Effector memory CD8-positive, alpha-beta T cell (primary cell): ENCODE measurements around the gene ANAPC10.

Source experiments
- ATAC-seq: fragments of 150-1000 bp; cut with Tn5 transposase; replicated peaks from 2 replicates; pipeline ENCODE4 v1.10.0; 2021; ENCODE audit warnings: mild to moderate bottlenecking, moderate library complexity
- DNase-seq, 3 experiments: peaks; one replicate each; pipeline ENCODE4 v3.0.0; 2021
- H3K27ac Mint-ChIP-seq, 2 donors: one replicate each; pipeline ENCODE4 v1.8.0; 2022; ENCODE audit warnings: mild to moderate bottlenecking in 2 of 2, mixed read lengths in 2 of 2, moderate library complexity in 2 of 2
- H3K27me3 Mint-ChIP-seq, 2 donors: one replicate each; pipeline ENCODE4 v1.8.0; 2022; ENCODE audit warnings: mixed read lengths in 2 of 2
- H3K36me3 Mint-ChIP-seq: one replicate; pipeline ENCODE4 v1.8.0; 2022; ENCODE audit warnings: mild to moderate bottlenecking, moderate library complexity, mixed read lengths; ENCODE audit not compliant: insufficient read depth
- H3K4me1 Mint-ChIP-seq, 2 donors: one replicate each; pipeline ENCODE4 v1.8.0; 2022; ENCODE audit warnings: low read depth in 2 of 2, mixed read lengths in 2 of 2
- H3K4me3 Mint-ChIP-seq, 2 donors: one replicate each; pipeline ENCODE4 v1.8.0; 2022; ENCODE audit warnings: mild to moderate bottlenecking in 2 of 2, mixed read lengths in 2 of 2, moderate library complexity in 2 of 2
- H3K9me3 Mint-ChIP-seq, 2 donors: one replicate each; pipeline ENCODE4 v1.8.0; 2022; ENCODE audit warnings: mixed read lengths in 2 of 2

The ANAPC10 gene

DNA sequence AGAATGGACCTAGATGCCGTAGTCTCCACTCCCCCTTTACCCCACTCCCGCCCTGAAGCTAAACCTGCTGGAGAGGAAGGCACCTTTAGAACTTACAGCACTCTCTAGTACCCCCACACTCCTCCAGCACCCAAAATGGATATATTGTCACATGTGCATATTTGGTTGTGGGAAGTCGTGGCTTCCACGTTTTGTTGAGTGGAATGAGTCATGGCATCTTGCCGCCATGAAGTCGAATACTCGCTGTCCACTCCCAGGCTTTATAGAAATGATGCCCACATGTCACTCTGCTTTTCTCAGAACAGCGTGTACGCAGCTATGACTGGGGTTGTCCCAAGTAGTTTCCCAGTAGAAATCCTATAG lies 660 bp upstream of the ANAPC10 start:
- peak overlapping the region; percentile 88 to 91 for H3K4me3 Mint-ChIP-seq
- peaks cover 15 to 35% of the 10 kb centered on the region in 2 donors for H3K4me1 Mint-ChIP-seq
- peaks cover 22% of the 10 kb centered on the region for H3K36me3 Mint-ChIP-seq
- DNase-seq = peak in 2 of 3 experiments; percentile 19 to 28
- no peaks in the 10 kb centered on the region for H3K27me3 Mint-ChIP-seq
- H3K27ac Mint-ChIP-seq = peak overlapping the region; percentile 93 to 96
- no peaks in the 10 kb centered on the region for H3K9me3 Mint-ChIP-seq
- peak; percentile 39 for ATAC-seq

DNA sequence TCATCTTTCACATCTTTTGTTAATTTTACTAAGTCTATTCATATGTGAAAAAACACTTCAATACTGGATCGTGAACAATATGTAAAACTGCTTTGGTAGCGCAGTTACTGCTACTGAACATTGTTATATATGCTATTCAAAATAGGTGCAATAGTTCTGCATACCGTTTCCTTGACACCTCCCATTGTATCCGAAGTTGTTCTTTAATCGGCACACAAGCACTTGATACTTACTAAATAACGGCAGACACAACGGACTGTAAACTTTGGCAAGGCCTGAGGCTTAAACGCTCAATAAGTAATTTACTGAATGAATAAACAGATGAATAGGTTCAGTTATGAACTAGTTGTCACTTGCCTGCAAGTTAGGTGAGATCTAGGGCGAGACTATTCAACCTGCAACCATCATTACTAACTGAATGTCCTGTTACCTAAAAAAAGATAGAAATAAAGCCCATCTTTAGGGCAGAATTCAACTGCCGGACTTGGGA lies 620 bp downstream of the ANAPC10 start:
- DNase-seq (no peak), ATAC-seq (no peak)
- Mint-ChIP-seq H3K4me1 (peaks cover 20 to 43% of the 10 kb centered on the region in 2 donors), H3K4me3 (peak overlapping the region; percentile 88 to 91), H3K36me3 (peaks cover 28% of the 10 kb centered on the region), H3K9me3 (no peaks in the 10 kb centered on the region), H3K27ac (peak overlapping the region; percentile 93 to 96), H3K27me3 (no peaks in the 10 kb centered on the region)

DNA sequence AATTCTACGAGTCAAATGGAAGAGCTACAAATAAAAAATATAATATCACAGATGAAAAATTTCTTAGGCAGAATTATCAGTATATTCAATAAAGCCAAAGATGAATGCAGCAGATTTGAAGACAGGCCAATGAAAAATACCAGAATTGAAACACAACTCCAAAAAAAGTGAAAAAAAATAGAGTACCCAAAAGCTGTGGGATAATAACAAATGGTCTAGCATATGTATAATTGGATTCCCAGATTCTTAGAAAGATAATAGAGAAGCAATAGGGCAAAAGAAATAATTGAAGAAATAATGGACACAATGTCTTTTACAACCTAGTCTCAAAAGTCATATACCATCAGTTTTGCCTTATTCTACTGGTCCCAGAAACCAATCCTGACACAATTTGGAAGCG lies 4.4 kb downstream of the ANAPC10 start:
- Mint-ChIP-seq H3K27me3 (no peaks in the 10 kb centered on the region), H3K4me1 (peaks cover 14 to 40% of the 10 kb centered on the region in 2 donors), H3K27ac (no peak overlapping the region), H3K9me3 (no peaks in the 10 kb centered on the region), H3K4me3 (no peak overlapping the region), H3K36me3 (peaks cover 34% of the 10 kb centered on the region)
- DNase-seq (no peak), ATAC-seq (no peak)

DNA sequence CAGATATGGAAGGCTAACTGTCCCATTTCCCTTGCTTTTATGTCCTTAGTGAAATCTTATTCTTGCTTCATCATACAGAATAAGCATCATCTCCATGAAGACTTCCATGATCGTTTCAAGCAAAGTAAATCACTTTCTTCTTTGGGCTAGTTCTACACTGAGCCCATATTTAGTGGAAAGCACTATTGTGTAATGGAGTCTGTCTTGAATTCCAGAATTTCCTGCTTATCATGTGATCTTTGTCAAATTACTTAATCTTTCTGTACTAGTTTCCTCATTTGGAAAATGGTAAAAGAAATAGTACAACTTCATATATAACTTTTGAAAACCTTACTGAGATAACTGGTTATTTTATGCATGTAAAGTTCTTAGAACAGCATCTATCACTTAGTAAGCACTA lies 7.6 kb downstream of the ANAPC10 start:
- Mint-ChIP-seq H3K27ac (no peak overlapping the region), H3K36me3 (peaks cover 27% of the 10 kb centered on the region), H3K4me1 (peaks cover 15 to 44% of the 10 kb centered on the region in 2 donors), H3K4me3 (no peak overlapping the region), H3K9me3 (no peaks in the 10 kb centered on the region), H3K27me3 (no peaks in the 10 kb centered on the region)
- ATAC-seq = no peak
- DNase-seq = no peak

DNA sequence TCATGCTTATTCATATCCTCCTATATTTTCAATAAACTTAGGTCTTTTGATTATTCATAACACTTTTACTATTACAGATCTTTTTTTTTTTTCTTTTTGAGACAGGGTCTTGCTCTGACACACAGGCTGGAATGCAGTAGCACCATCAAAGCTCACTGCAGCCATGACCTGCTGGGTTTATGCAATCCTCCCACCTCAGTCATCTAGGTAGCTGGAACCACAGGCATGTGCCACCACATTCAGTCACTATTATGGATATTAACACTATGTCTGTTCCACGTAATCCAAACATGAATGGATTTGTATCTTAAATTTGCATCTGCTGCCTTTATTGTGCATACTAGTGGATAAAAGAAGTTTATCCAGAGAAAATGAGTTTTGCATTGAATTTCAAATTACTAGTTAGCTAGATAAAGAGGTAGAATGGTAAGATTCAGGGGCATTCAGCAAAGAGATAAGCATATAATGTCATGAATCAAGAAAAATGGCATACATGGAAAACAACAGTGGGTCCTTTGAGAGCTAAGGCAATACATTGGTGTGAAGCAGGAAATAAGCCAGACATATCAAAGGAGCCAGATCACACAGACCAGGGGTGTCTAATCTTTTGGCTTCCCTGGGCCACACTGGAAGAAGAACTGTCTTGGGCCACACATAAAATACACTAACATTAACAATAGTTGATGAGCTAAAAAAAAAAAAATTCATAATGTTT lies 13.9 kb downstream of the ANAPC10 start:
- Mint-ChIP-seq H3K36me3 (peaks cover 23% of the 10 kb centered on the region), H3K27me3 (no peaks in the 10 kb centered on the region), H3K4me3 (no peak overlapping the region), H3K4me1 (peaks cover 13 to 29% of the 10 kb centered on the region in 2 donors), H3K27ac (no peak overlapping the region), H3K9me3 (no peaks in the 10 kb centered on the region)
- ATAC-seq (no peak), DNase-seq (no peak)

DNA sequence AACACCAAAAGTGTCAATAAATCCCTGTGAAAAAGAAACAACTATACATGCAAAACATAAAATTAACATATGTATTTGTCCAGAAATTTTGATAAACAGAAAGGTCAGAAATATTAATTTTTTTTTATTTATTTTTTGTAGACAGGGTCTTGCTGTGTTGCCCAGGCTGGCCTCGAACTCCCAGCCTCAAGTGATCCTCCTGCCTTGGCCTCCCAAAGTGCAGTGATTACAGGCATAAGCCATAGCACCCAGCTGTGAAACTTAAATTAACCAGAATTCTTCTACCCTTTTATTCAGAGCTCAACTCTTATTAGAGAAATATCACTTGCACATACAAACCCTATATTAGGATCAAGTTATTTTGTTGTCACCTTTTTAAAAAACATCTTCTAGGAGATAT lies 16.2 kb downstream of the ANAPC10 start:
- ATAC-seq (no peak), DNase-seq (no peak)
- no peak overlapping the region for H3K27ac Mint-ChIP-seq
- no peak overlapping the region for H3K4me3 Mint-ChIP-seq
- no peaks in the 10 kb centered on the region for H3K9me3 Mint-ChIP-seq
- peaks cover 21% of the 10 kb centered on the region for H3K36me3 Mint-ChIP-seq
- H3K4me1 Mint-ChIP-seq = peaks cover 17 to 30% of the 10 kb centered on the region in 2 donors
- H3K27me3 Mint-ChIP-seq = no peaks in the 10 kb centered on the region

DNA sequence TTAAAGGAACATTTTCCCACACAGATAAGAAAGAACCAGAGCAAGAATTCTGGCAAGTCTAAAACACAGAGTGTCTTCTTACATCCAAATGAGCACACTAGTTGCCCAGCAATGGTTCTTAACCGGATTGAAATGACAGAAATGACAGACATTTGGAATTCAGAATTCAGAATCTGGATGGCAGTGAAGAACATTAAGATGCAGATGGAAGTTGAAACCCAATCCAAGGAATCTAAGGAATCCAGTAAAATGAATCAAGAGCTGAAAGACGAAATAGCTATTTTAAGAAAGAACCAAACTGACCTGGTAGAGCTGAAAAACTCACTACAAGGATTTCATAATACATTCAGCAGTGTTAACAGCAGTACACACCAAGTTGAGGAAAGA lies 21.5 kb downstream of the ANAPC10 start:
- DNase-seq (no peak), ATAC-seq (no peak)
- Mint-ChIP-seq H3K27me3 (no peaks in the 10 kb centered on the region), H3K4me1 (peaks cover 19 to 45% of the 10 kb centered on the region in 2 donors), H3K27ac (peak overlapping the region; percentile 41 to 73), H3K36me3 (peaks cover 18% of the 10 kb centered on the region), H3K9me3 (no peaks in the 10 kb centered on the region), H3K4me3 (no peak overlapping the region)

DNA sequence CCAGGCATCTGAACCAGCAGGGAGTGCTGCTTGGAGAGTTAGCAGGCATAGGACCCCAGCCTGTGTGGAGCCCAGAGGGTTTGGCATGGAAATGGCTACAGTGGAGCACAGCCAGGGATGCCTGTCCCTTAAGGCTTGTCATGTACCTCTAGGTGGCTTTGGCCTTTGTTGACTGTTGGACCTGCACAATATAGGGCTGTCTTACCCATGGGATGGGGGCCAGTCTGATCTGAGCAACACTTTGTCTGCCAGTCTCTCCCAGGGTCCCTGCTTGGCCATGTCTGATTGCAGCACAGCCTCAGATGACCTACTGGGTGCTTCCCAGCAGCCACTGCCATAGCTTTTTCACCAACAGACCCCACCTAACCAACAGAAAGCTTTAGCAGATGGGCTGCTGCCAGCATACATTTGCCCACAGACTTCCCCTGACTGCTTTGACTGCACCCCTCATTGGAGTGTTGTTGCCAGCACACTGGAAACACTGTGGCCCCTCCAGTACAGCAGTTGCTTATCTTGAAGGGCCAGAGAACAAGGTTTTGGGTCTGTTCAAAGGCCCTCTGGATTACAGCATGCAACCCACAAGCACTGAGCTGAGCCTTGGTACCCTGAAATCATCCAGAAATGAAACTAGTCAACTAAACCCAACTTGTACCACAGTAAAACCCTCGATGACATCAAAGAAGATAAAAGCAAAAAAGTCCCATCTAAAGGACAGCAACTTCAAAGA lies 22.1 kb downstream of the ANAPC10 start:
- Mint-ChIP-seq H3K27me3 (no peaks in the 10 kb centered on the region), H3K9me3 (no peaks in the 10 kb centered on the region), H3K36me3 (peaks cover 13% of the 10 kb centered on the region), H3K4me3 (no peak overlapping the region), H3K27ac (peak overlapping the region; percentile 41 to 73), H3K4me1 (peaks cover 20 to 46% of the 10 kb centered on the region in 2 donors)
- DNase-seq (no peak), ATAC-seq (no peak)

DNA sequence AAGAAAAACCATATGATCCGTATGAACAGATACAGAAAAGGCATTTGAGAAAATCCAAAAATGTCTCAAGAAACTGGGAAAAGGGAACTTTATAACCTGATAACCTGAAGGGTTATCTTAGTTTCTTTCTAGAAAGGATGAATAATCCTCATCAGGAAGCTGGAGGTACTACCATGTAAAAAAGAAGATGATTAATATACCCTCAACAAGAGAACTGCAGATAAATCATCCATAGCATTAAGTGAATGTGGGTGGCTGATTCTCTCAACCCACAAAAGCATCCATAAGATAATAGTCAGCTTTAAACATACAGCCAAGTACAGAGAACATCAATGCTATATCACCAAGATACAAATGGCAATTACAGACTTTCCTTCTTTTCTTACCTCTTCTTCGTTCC lies 26.4 kb downstream of the ANAPC10 start:
- no peak overlapping the region for H3K27ac Mint-ChIP-seq
- no peak overlapping the region for H3K4me3 Mint-ChIP-seq
- H3K27me3 Mint-ChIP-seq = no peaks in the 10 kb centered on the region
- H3K36me3 Mint-ChIP-seq = peaks cover 4% of the 10 kb centered on the region
- no peaks in the 10 kb centered on the region for H3K9me3 Mint-ChIP-seq
- peaks cover 10 to 22% of the 10 kb centered on the region in 2 donors for H3K4me1 Mint-ChIP-seq
- DNase-seq (no peak), ATAC-seq (no peak)

DNA sequence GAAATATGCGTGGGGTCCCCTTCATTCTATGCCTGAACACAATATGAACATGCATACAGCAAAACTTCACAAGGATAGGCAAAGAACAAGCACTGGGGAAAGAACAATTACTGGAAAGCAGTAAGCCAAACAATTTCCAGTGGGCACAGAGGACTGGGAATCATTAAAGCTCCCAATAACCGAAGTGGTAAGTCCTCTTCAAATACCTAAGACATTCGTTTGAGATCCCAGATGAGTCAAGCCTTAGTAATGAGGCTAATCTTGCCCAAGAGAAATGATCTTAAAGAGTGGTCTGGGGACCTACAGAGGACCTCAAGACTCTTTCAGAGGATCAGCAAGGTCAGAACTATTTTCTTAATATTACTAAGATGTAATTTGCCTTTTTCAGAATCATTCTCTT lies 28.6 kb downstream of the ANAPC10 start:
- Mint-ChIP-seq H3K4me3 (no peak overlapping the region), H3K9me3 (no peaks in the 10 kb centered on the region), H3K27me3 (no peaks in the 10 kb centered on the region), H3K36me3 (no peaks in the 10 kb centered on the region), H3K4me1 (peaks cover 3 to 10% of the 10 kb centered on the region in 2 donors), H3K27ac (no peak overlapping the region)
- no peak for DNase-seq
- no peak for ATAC-seq

DNA sequence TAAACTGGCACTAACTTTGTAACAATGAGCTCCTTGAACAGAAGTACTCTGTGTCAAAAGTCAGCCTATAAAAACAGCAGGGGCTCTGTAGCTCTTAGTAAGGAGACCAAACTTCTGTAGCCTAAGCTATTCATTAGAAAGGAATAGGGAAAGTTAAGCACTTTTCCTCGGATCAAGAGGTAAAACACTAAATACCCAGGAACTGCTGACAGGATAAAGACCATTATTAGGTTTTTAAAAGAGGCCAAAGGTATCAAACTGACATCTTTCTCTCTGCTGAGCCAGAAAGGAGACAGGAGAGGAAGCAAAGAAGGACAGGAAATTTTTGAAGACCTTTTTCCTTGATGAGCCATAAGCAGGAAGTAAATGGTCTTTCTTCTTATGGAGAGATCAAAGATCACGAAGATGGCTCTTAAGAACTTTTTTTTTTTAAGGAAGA lies 31.9 kb downstream of the ANAPC10 start:
- Mint-ChIP-seq H3K4me3 (no peak overlapping the region), H3K4me1 (peaks cover 3 to 4% of the 10 kb centered on the region in 2 donors), H3K36me3 (peaks cover 10% of the 10 kb centered on the region), H3K9me3 (no peaks in the 10 kb centered on the region), H3K27me3 (no peaks in the 10 kb centered on the region), H3K27ac (peak overlapping the region in 1 of 2 donors; percentile 44)
- DNase-seq (no peak), ATAC-seq (no peak)

DNA sequence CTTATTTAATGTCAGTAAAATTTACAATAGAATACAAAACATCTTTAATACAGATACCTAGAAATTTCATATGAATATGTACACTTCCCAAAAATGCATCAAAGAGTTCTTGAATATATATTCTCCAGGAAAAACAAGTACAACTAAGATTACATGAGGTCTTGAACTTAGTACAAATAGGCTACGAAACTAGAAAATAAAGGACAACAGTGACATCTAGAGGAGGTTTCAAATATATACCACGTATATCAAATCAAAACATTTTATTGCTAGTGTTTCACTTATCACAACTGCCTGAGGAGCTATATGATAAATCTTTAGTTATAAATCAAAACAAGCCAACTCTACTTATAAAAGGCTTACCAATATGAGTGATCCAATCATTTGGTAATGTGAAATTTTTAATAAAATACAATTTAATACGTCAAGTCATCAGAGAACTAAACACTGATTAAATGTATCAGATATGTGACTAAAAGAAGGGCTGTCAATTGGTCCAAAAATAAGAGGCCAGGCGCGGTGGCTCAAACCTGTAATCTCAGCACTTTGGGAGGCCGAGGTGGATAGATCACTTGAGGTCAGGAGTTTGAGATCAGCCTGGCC lies 36.6 kb downstream of the ANAPC10 start:
- no peaks in the 10 kb centered on the region for H3K9me3 Mint-ChIP-seq
- H3K4me1 Mint-ChIP-seq = peaks cover 2 to 10% of the 10 kb centered on the region in 2 donors
- no peak for DNase-seq
- H3K4me3 Mint-ChIP-seq = no peak overlapping the region
- peaks cover 10% of the 10 kb centered on the region for H3K36me3 Mint-ChIP-seq
- peak overlapping the region in 1 of 2 donors; percentile 41 for H3K27ac Mint-ChIP-seq
- ATAC-seq = peak; percentile 67
- H3K27me3 Mint-ChIP-seq = no peaks in the 10 kb centered on the region

DNA sequence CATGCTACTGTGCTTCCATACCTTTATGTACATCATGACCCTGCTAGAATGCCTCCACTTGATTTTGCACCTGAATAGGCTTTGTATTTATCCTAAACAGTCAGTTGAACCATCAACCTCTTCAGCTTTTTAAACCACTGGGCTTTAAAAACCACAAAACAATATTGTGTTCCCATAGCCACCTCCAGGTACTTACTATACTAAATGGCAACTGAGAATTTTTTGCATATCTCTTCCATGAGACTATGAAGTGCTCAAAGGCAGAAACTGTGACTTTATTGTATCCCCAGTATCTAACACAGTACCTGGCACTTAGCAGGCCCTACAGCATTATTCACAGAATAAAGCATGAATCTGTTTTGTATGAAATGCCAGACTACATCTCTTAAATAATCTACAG lies 39.7 kb downstream of the ANAPC10 start:
- Mint-ChIP-seq H3K4me3 (no peak overlapping the region), H3K27me3 (no peaks in the 10 kb centered on the region), H3K4me1 (peaks cover 5 to 15% of the 10 kb centered on the region in 2 donors), H3K27ac (no peak overlapping the region), H3K36me3 (peaks cover 19% of the 10 kb centered on the region), H3K9me3 (no peaks in the 10 kb centered on the region)
- DNase-seq = no peak
- ATAC-seq = no peak
